HepG2 (cell line): Measurements from ENCODE around the gene IDUA. TPM values are rescaled to one million over a fixed set of nuclear protein-coding genes. Genes with fewer than 3 reads are reported as not detected.

Experiments
- ELF4 ChIP-seq: sonication (generic); formaldehyde crosslinking; IDR thresholded peaks from 2 replicates; pipeline ENCODE4 v1.5.0; 2020; ENCODE audit warnings: missing genetic modification reagents, mild to moderate bottlenecking, moderate library complexity, borderline replicate concordance
- ETS1 ChIP-seq: sonication (generic); formaldehyde crosslinking; IDR thresholded peaks from 2 replicates; pipeline ENCODE4 v1.4.0; 2020; ENCODE audit warnings: missing genetic modification reagents
- FOXJ3 ChIP-seq: sonication (generic); formaldehyde crosslinking; IDR thresholded peaks from 2 replicates; pipeline ENCODE4 v1.4.0; 2020; ENCODE audit warnings: missing genetic modification reagents, mild to moderate bottlenecking, borderline replicate concordance
- GMEB1 ChIP-seq: sonication (generic); formaldehyde crosslinking; IDR thresholded peaks from 2 replicates; pipeline ENCODE4 v1.5.1; 2020; ENCODE audit warnings: missing genetic modification reagents, mild to moderate bottlenecking, borderline replicate concordance
- HMGXB3 ChIP-seq: sonication (generic); formaldehyde crosslinking; IDR thresholded peaks from 2 replicates; pipeline ENCODE4 v1.4.0; 2020; ENCODE audit warnings: missing genetic modification reagents, borderline replicate concordance
- HMGXB4 ChIP-seq, 2 experiments: sonication (generic) in 1 of 2; formaldehyde crosslinking in 1 of 2; IDR thresholded peaks; 2 replicates each; pipeline versions ENCODE4 v1.4.0 to v1.6.1; 2018 to 2020; ENCODE audit warnings: missing genetic modification reagents in 2 of 2, borderline replicate concordance in 1 of 2, low read depth in 1 of 2, mild to moderate bottlenecking in 1 of 2, missing biosample characterization in 1 of 2
- IKZF5 ChIP-seq: IDR thresholded peaks from 2 replicates; pipeline ENCODE4 v1.6.1; 2018; ENCODE audit warnings: missing genetic modification reagents, mild to moderate bottlenecking, missing compliant biosample characterization
- JDP2 ChIP-seq: sonication (generic); formaldehyde crosslinking; IDR thresholded peaks from 2 replicates; pipeline ENCODE4 v1.8.1; 2022; ENCODE audit warnings: missing genetic modification reagents, borderline replicate concordance
- MBD4 ChIP-seq: IDR thresholded peaks from 2 replicates; pipeline ENCODE4 v1.6.1; 2012; ENCODE audit warnings: low read length, inconsistent platforms, borderline replicate concordance
- PHF20 ChIP-seq: sonication (generic); formaldehyde crosslinking; IDR thresholded peaks from 2 replicates; pipeline ENCODE4 v1.5.0; 2020; ENCODE audit warnings: mild to moderate bottlenecking, missing genetic modification reagents
- RFX1 ChIP-seq: fragments of 450-650 bp; IDR thresholded peaks from 2 replicates; pipeline ENCODE4 v1.6.1; 2017
- SETDB1 ChIP-seq: sonication (generic); formaldehyde crosslinking; IDR thresholded peaks from 2 replicates; pipeline ENCODE4 v1.5.1; 2020; ENCODE audit warnings: missing genetic modification reagents, mild to moderate bottlenecking, borderline replicate concordance
- TBP ChIP-seq: sonication (generic); formaldehyde crosslinking; IDR thresholded peaks from 2 replicates; pipeline ENCODE4 v1.5.0; 2020; ENCODE audit warnings: missing genetic modification reagents
- ZNF513 ChIP-seq: sonication (generic); formaldehyde crosslinking; conservative IDR thresholded peaks from 2 replicates; pipeline ENCODE4 v1.5.0; 2020; ENCODE audit warnings: missing genetic modification reagents
- ZNF530 ChIP-seq: sonication (generic); formaldehyde crosslinking; IDR thresholded peaks from 2 replicates; pipeline ENCODE4 v1.5.0; 2020; ENCODE audit warnings: low read depth, mild to moderate bottlenecking, missing genetic modification reagents
- polyA plus RNA-seq, 8 experiments: library from polyadenylated mRNA; depleted of rRNA in 3 of 8; stranded (reverse) in 7 of 8; unstranded in 1 of 8; fragments of >200 nt; fragmentation: Illumina TruSeq in 4 of 8; extraction: Trizol in 4 of 8; gene quantifications; 2 replicates each; pipeline versions ENCODE4 v1.2.1 to v1.2.3, GENCODE V29; 2011 to 2016; ENCODE audit warnings: low read depth in 4 of 8, missing spikeins in 1 of 8, mixed read lengths in 1 of 8; ENCODE audit not compliant: insufficient read depth in 1 of 8
- total RNA-seq, 5 experiments: library from RNA; depleted of rRNA; stranded (reverse); fragments of >200 nt; fragmentation: Illumina TruSeq; extraction: Trizol; gene quantifications; 2 replicates each; pipeline ENCODE4 v1.2.3, GENCODE V29; 2016; ENCODE audit warnings: low read depth in 1 of 5

The IDUA gene
- total and polyA plus RNA-seq, 2 of the 13 experiments (the other 11 are each of a cell fraction or from before 2014, with no cell fraction given): 0.77 to 1.0 TPM

GRCh38 chr4:992297-993110, 5.7 kb downstream of the IDUA start (continued):
- TF ChIP-seq HMGXB3 (CRISPR knock-in tag) (no peak; the same call in 1 of the 2 replicates), MBD4 (no peak), ZNF513 (no peak), HMGXB4 (CRISPR knock-in tag; IDR thresholded peaks at IDR 0.05; ENCODE audit: borderline replicate concordance in 1 of 2, low read depth in 1 of 2) (peak; percentile 71 to 74; a peak in 3 of 4 replicates), ZNF530 (CRISPR knock-in tag) (peak; percentile 42; the same call in 1 of the 2 replicates), IKZF5 (peak; percentile 87), GMEB1 (CRISPR knock-in tag) (peak; percentile 64; the same call in 1 of the 2 replicates), FOXJ3 (CRISPR knock-in tag) (no peak), ELF4 (0 out of 2 replicates have a peak, but pooled peaks have one; percentile 28), TBP (CRISPR knock-in tag) (no peak), JDP2 (CRISPR knock-in tag) (no peak; the same call in 1 of the 2 replicates), PHF20 (peak; percentile 71; the same call in 1 of the 2 replicates), SETDB1 (CRISPR knock-in tag) (no peak), ETS1 (CRISPR knock-in tag) (no peak), RFX1 (no peak)
